Stimulated activated CD4-positive, alpha-beta T cell treated with anti-CD3 and anti-CD28 coated beads, Interleukin-1b, Interleukin-23, amount 100 ng/mL, for 4 hours (primary cell): ENCODE results near the gene ALPP.
"Not testable (repeated sequence)": the region's sequence is repeated elsewhere in the genome, so short reads cannot be mapped to it uniquely, and the experiment has no call there.

Experiments
- DNase-seq, 2 donors: peaks; one replicate each; pipeline ENCODE4 v3.0.0-alpha.2; 2020; ENCODE audit warnings: low read depth in 2 of 2

Gene ALPP

GRCh38 chr2:232341061-232341738 lies 37.4 kb upstream of the ALPP start:
- DNase-seq, result no peak

GRCh38 chr2:232341739-232342126 lies 36.8 kb upstream of the ALPP start:
- DNase-seq, result no peak

GRCh38 chr2:232342635-232343565 lies 35.7 kb upstream of the ALPP start:
- DNase-seq, result no peak

- DNase-seq, result no peak
Observed at GRCh38 chr2:232343821-232344220, 34.7 kb upstream of the ALPP start.

- no peak for DNase-seq
Observed at GRCh38 chr2:232345251-232345650, 33.3 kb upstream of the ALPP start.

GRCh38 chr2:232347369-232347768 lies 31.2 kb upstream of the ALPP start:
- DNase-seq, result no peak

GRCh38 chr2:232348936-232349335 lies 29.6 kb upstream of the ALPP start:
- DNase-seq, result no peak

GRCh38 chr2:232349546-232349945 lies 29.0 kb upstream of the ALPP start:
- no peak for DNase-seq

- no peak for DNase-seq
Observed at GRCh38 chr2:232349946-232350635, 28.5 kb upstream of the ALPP start.

GRCh38 chr2:232350804-232351685 lies 27.5 kb upstream of the ALPP start:
- no peak for DNase-seq

GRCh38 chr2:232351686-232352510 lies 26.7 kb upstream of the ALPP start:
- no peak for DNase-seq

GRCh38 chr2:232352511-232353091 lies 25.9 kb upstream of the ALPP start:
- DNase-seq, result no peak

GRCh38 chr2:232353096-232353495 lies 25.5 kb upstream of the ALPP start:
- DNase-seq, result no peak

GRCh38 chr2:232353660-232354059 lies 24.9 kb upstream of the ALPP start:
- DNase-seq, result no peak

GRCh38 chr2:232354069-232354468 lies 24.5 kb upstream of the ALPP start:
- no peak for DNase-seq

GRCh38 chr2:232361646-232362045 lies 16.9 kb upstream of the ALPP start:
- no peak for DNase-seq

GRCh38 chr2:232362174-232362900 lies 16.2 kb upstream of the ALPP start:
- DNase-seq, result no peak

- not testable (repeated sequence) for DNase-seq
Observed at GRCh38 chr2:232363064-232363783, 15.3 kb upstream of the ALPP start.
